AG04450 (cell line): ENCODE measurements around the gene RAB31. TPM values are rescaled to one million over a fixed set of nuclear protein-coding genes. Genes with fewer than 3 reads are reported as not detected.

Experiments used
- CTCF ChIA-PET: fragments of 300-600, 350-600 bp; formaldehyde crosslinking; extraction: SDS; loops from one replicate; lab custom pipeline; 2022; ENCODE audit warnings: antibody characterized with exemption, inconsistent platforms; lab: Charles Lee
- POLR2A ChIA-PET: fragments of 350-600 bp; formaldehyde crosslinking; extraction: SDS; loops from one replicate; lab custom pipeline; 2021; ENCODE audit warnings: antibody characterized with exemption, inconsistent platforms; lab: Yijun Ruan, JAX
- DNase-seq: peaks from one replicate; pipeline ENCODE4 v3.0.0-alpha.2; 2011; ENCODE audit warnings: low read depth, low spot score
- H3K27ac ChIP-seq: one replicate; pipeline ENCODE4 v1.5.1; 2012; ENCODE audit warnings: low read depth, low read length, control low read depth
- H3K27me3 ChIP-seq: one replicate; pipeline ENCODE4 v1.6.0; 2012; ENCODE audit warnings: low read length; ENCODE audit not compliant: control insufficient read depth, insufficient read depth
- H3K4me3 ChIP-seq: 2 replicates; pipeline ENCODE4 v1.5.1; 2011; ENCODE audit warnings: mild to moderate bottlenecking, low read depth, low read length, control low read depth
- H3K9me3 ChIP-seq: 2 replicates; pipeline ENCODE4 v1.5.1; 2012; ENCODE audit warnings: low read length; ENCODE audit not compliant: control insufficient read depth, insufficient read depth
- polyA plus RNA-seq: library from polyadenylated mRNA; depleted of rRNA; stranded (reverse); fragments of >200 nt; gene quantifications from 2 replicates; pipeline ENCODE4 v1.2.3, GENCODE V29; 2011
- TF ChIP-seq, protein P1 (sequence below): IDR thresholded peaks from 2 replicates; pipeline ENCODE4 v1.5.1; 2011; ENCODE audit warnings: low read depth, low read length, control low read depth, inconsistent platforms

Gene RAB31
- polyA plus RNA-seq, 1 experiment, result 43.7 TPM

DNA sequence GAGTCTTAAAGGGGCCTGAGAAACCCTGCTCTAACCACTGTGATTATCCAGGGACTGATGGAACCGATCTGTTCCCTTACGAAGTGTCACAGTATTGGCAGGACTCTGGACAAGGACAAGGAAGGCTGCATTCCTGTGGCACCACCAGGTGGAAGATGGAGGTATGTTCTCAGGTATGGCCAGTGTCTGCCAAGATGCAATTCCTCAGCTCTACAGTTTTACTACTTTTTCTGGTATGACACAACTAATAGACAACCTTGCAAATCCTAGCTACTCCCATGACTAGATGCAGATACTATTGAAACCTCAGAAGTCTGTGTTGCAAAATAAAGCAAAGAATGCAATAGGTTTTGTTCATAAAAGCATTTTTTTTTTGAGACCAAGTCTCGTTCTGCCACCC is 14.6 kb downstream of the RAB31 start:
- TF ChIP-seq, protein P1, sequence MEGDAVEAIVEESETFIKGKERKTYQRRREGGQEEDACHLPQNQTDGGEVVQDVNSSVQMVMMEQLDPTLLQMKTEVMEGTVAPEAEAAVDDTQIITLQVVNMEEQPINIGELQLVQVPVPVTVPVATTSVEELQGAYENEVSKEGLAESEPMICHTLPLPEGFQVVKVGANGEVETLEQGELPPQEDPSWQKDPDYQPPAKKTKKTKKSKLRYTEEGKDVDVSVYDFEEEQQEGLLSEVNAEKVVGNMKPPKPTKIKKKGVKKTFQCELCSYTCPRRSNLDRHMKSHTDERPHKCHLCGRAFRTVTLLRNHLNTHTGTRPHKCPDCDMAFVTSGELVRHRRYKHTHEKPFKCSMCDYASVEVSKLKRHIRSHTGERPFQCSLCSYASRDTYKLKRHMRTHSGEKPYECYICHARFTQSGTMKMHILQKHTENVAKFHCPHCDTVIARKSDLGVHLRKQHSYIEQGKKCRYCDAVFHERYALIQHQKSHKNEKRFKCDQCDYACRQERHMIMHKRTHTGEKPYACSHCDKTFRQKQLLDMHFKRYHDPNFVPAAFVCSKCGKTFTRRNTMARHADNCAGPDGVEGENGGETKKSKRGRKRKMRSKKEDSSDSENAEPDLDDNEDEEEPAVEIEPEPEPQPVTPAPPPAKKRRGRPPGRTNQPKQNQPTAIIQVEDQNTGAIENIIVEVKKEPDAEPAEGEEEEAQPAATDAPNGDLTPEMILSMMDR, result no peak
- H3K27ac ChIP-seq, result no peak overlapping the region
- H3K27me3 ChIP-seq, result no peaks in the 10 kb centered on the region
- no peak overlapping the region for H3K4me3 ChIP-seq
- CTCF ChIA-PET, result no interaction called here
- POLR2A ChIA-PET, result interaction anchor here (0.6 to 0.7 kb wide), 2 partner anchors 12 to 15 kb away, joined by 3 read pairs; no protein-coding TSS in a partner anchor
- no peak for DNase-seq
- H3K9me3 ChIP-seq, result peaks cover 3% of the 10 kb centered on the region; the same call in 1 of the 2 replicates

DNA sequence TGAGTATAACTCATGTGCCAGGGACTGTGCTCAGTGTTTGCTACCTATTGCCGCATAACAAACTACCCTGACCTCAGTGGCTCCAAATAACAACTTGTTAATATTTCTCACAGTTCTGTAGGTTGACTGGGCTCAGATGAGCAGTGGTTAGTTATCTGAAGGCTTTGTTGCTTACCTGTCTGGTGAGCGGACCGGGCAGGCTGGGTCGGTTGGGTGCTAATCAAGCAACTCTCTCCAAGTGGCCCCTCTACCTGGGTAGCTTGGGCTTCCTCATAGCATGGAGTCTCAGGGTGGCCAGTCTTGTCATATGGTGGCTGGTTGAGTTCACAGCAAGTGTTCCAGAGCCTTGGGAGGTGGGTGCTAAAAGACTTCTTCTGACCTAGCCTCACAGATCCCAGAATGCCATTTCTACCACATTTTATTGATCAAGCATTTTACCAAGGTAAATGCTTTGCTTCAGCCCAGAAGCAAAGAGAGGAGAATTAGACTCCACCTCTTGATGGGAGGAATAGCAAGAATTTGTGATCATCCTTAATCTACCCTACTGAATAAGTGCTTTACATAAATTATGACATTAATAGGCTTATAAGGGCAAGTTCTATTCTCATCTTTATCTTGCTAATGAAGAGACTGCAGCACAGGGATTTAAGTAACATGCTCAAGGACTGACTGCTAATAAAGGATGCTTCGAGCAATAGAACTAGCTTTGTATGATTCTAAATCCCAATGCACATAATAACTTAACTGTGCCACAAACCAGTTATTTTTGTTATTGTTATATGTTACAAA is 16.9 kb downstream of the RAB31 start:
- no peak for DNase-seq
- Histone ChIP-seq H3K9me3 (peaks cover 3% of the 10 kb centered on the region; the same call in 1 of the 2 replicates), H3K27ac (no peak overlapping the region), H3K4me3 (no peak overlapping the region), H3K27me3 (no peaks in the 10 kb centered on the region)
- ChIA-PET POLR2A (no interaction called here), CTCF (no interaction called here)
- TF ChIP-seq, protein P1, result no peak

DNA sequence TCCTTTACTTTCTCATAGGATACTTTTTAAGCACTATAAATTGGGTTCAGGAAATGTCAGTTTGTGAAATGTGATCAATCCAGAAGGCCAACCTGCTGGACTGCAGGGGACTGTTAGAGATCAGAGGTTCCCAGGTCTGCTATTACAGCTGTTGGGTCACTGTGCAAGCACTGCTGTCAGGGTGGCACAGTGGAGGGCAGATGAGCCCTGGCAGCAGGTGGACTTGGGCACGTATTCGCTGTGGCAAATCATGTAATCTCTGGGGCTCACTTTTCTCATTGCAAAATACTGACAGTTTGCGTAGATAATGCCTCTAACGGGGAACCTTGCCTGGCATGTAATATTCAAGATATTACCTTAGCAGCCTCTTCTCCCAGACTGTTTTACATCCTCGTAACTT is 18.1 kb downstream of the RAB31 start:
- TF ChIP-seq, protein P1, result no peak
- ChIA-PET CTCF (no interaction called here), POLR2A (no interaction called here)
- H3K9me3 ChIP-seq, result peaks cover 3% of the 10 kb centered on the region; the same call in 1 of the 2 replicates
- no peaks in the 10 kb centered on the region for H3K27me3 ChIP-seq
- no peak overlapping the region for H3K4me3 ChIP-seq
- H3K27ac ChIP-seq, result no peak overlapping the region
- DNase-seq, result no peak

DNA sequence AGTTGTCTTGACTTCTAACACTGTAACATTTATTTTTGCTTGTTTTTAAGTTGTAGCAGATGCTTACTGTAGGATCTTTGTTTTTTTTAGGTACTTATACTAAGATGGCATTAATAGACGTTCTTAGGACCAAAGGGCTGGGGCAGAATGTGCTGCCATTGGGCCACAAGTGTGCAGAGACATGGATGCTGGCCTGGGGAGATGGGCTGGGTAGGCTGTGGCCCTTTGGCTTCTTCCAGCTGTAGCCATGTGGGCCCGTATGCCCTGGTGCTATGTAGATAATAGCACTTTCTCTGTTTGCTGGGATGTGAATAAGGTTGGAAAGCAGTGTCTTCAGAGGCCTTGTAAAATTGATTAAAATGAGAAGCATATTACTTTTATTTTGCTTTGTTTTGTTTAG is 18.8 kb downstream of the RAB31 start:
- CTCF ChIA-PET, result no interaction called here
- no peak for DNase-seq
- POLR2A ChIA-PET, result no interaction called here
- no peak overlapping the region for H3K4me3 ChIP-seq
- no peak overlapping the region for H3K27ac ChIP-seq
- TF ChIP-seq, protein P1, result no peak
- H3K27me3 ChIP-seq, result no peaks in the 10 kb centered on the region
- peaks cover 3% of the 10 kb centered on the region; the same call in 1 of the 2 replicates for H3K9me3 ChIP-seq

DNA sequence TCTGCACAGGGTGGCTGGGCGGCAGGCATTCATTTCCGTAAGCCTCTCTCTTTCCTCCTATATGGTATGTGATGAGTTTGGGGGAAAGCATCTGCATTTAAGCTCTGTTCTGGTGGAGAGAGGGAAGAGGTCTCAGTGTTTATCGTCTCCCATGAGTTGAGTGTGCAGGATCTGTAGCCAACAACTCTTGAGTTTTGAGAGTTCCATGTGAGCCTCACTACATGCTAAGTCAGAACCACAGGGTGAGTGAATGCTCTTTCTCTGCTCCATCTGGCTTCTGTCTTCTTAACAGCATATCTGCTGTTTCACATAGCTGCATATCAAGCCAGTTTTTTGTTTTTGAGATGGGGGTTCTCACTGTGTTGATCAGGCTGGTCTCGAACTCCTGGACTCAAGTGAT is 22.7 kb downstream of the RAB31 start:
- H3K4me3 ChIP-seq, result no peak overlapping the region
- ChIA-PET CTCF (interaction anchor here (0.6 to 0.7 kb wide), 2 partner anchors 181 to 183 kb away, joined by 3 read pairs; partner anchors contain the start of gene VAPA), POLR2A (no interaction called here)
- TF ChIP-seq, protein P1, result no peak
- H3K9me3 ChIP-seq, result no peaks in the 10 kb centered on the region
- DNase-seq, result no peak
- peak overlapping the region; percentile 21 for H3K27ac ChIP-seq
- H3K27me3 ChIP-seq, result no peaks in the 10 kb centered on the region
